GM10266 (cell line): ENCODE data around the gene FEZ2.

Source experiments
- DNase-seq: peaks from one replicate; pipeline ENCODE4 v3.0.0; 2012; ENCODE audit errors: extremely low spot score
- TF ChIP-seq, protein P1 (sequence below): IDR thresholded peaks from 2 replicates; pipeline ENCODE4 v1.5.1; 2012; ENCODE audit warnings: mild to moderate bottlenecking, low read depth; ENCODE audit not compliant: control insufficient read depth, insufficient read depth; ENCODE audit errors: missing control alignments

Gene FEZ2

DNA sequence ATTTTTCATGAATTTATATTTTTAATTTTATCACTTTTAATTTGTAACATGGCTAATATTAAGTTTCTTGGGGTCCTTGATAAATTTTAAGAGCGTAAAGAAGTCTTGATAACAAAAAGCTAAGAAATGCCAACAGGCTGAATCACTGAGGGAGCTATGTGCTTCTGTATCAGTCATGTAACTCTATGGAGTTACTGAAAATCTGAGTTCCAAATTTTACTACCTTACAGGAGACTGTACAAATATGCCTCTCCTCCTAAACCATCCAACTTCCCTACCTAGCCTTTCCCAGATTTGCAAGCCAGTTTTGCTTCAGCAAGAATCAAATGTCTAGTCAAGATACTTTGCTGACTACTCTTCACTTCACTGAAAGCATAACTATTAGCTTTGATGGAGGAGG lies 35.7 kb downstream of the FEZ2 start:
- DNase-seq, result no peak
- TF ChIP-seq, protein P1, sequence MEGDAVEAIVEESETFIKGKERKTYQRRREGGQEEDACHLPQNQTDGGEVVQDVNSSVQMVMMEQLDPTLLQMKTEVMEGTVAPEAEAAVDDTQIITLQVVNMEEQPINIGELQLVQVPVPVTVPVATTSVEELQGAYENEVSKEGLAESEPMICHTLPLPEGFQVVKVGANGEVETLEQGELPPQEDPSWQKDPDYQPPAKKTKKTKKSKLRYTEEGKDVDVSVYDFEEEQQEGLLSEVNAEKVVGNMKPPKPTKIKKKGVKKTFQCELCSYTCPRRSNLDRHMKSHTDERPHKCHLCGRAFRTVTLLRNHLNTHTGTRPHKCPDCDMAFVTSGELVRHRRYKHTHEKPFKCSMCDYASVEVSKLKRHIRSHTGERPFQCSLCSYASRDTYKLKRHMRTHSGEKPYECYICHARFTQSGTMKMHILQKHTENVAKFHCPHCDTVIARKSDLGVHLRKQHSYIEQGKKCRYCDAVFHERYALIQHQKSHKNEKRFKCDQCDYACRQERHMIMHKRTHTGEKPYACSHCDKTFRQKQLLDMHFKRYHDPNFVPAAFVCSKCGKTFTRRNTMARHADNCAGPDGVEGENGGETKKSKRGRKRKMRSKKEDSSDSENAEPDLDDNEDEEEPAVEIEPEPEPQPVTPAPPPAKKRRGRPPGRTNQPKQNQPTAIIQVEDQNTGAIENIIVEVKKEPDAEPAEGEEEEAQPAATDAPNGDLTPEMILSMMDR, result no peak

DNA sequence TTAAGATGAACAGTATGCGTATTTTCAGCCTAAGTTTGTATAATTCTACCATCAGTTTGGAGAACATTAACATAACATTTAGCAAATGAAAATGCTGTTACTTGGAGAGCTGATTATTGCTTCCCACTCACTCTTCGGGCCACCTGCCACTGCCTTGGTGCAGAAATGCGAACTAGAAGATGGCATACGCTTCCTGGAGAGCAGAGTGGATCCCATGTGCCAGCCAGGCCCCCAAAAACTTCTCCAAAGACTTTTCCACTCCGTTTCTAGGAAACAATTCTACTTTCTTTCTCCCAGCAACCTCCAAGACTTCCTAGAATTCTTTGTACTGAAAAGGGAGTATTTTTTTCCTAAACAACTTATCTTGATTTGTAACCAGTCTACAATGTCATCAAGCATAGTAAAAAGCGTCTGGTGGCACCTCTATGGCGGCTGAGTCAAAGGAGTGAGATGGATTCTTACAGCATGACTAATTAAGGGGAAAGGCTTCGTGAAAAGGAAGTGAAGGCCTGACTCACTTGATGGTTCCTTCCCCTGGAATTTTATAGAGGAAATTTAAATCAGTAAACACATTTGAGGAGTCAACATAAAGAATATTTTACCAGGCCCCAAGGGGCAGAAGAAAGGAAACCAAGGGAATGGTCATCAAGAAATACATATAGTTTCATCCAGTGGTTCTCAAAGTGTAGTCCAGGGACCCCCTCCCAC lies 36.6 kb downstream of the FEZ2 start:
- DNase-seq, result no peak
- TF ChIP-seq, protein P1, result no peak

DNA sequence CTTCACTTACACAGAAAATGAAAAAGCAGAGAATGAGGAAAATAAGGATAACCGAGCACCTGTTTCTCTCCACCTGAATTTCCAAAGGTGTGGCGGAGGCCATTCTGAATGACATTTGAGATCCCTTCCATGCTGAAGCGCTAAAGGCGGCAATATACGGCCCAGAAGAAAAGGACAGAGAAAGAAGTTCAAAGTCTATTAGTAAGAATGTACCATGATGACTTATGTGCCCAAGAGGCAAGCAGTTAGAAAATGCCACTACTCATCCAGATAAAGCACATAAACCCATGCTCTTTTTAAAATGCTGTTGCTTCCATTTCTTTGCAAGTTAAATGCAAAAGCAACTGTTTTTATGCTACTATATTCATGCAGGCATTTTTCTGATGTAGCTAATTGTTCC lies 37.2 kb downstream of the FEZ2 start:
- TF ChIP-seq, protein P1, result no peak

DNA sequence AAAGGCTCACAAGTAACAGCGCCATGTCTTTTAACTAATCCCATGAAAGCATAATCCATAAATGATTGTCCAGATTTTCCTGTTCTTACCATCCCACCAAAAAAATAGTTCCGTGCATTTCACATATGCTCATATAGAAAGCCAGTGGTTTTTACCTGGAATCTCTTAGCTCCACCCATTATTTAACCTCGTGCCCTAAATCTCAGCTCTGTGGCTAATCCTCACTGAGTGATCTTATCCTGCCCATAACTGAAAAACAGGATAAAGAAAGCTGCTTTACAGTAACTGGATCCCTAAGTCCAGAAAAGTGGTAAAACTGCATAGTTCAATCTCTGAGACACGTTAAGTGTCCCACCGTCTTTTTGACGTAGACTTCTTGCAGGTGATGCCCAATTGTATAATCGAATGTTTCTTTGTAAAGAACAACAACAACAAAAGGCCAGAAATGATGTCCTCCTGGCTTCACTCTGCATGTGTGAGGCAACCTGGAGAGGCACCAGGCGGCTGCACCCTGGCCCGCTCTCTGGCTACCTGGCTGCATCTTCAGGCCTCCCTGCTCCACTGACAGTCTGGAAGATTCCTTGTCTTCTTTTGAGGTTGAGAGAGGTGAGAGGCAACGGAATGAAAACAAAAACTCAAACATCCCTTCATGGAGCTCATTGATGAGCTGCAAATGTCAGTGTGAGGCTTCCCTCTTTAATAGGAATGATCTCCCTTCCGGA lies 38.6 kb downstream of the FEZ2 start:
- DNase-seq, result no peak
- TF ChIP-seq, protein P1, result no peak

More for the DNA sequence above, 37.2 kb downstream of the FEZ2 start:
- DNase-seq, result no peak

DNA sequence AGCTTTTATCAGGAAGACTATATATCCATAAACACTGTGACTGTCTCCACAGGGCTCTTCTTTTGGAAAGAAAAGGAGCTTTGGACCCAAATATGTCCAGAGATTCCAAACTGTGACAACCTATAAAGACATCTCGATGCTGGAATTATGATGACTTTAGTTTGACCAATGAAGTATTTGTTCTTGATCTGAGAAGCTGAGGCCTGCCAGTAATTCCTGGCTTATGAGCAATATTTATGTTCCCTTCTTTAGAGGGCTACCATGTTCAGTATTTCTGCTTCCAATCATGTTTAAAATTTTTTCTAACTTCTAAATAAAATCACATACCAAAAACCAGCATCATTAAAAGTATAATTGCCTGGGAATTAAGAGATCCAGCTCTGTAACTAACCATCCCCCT lies 41.1 kb downstream of the FEZ2 start:
- DNase-seq, result no peak
- TF ChIP-seq, protein P1, result no peak

DNA sequence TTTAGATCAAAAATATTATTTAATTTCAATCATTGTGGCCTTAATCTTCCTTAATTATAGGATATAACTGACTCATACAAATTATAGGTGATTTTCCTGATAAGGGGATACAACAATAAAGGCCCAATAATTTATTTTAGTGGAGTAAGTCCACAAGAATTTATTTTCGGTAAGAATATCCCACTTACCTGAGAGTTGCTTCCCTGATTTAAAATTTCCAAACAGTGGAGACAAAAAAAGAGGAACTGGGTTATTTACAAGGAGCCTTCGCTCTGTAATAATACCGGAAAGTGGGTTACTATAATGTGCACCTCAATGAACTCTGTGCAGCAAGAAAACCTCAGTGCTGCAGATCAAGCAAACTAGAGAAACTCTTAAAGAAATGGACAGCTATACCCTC lies 42.2 kb downstream of the FEZ2 start:
- DNase-seq, result no peak
- TF ChIP-seq, protein P1, result no peak

DNA sequence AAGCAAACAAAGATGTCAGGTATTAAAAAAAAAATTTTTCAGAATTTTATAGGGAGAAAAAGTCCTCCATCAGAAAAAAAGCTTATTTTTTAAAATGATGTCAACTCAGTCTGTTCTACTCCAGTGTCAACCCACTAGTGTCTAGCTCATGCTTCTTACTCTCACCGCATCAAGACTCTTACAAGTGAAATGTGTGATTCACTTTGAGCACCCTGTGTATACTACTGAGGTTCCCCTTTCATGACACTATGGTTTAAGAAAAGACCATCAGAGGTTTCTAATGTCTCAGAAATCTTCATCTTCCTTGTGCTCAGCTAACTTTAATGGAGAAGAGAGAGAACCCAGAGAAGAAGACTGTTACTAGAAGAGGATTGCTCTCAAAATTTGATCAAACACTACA lies 43.4 kb downstream of the FEZ2 start:
- DNase-seq, result no peak
- TF ChIP-seq, protein P1, result no peak
